CD8-positive, alpha-beta memory T cell (primary cell): ENCODE measurements around the gene SH2D7. TPM values are rescaled to one million over a fixed set of nuclear protein-coding genes. Genes with fewer than 3 reads are reported as not detected.

Source experiments
- CTCF ChIA-PET: fragments of 350-600 bp; sonication (Branson Sonifier 250); formaldehyde crosslinking; loops from one replicate; lab custom pipeline; 2021; ENCODE audit warnings: antibody characterized with exemption; lab: Charles Lee
- POLR2A ChIA-PET: fragments of 350-600 bp; sonication (Branson Sonifier 250); formaldehyde crosslinking; loops from one replicate; lab custom pipeline; 2021; ENCODE audit warnings: antibody characterized with exemption; lab: Charles Lee
- DNase-seq, 5 donors: peaks; one replicate each; pipeline versions ENCODE4 v3.0.0 to v3.0.0-alpha.2; 2020 to 2022; ENCODE audit warnings: mixed read lengths in 1 of 5
- H3K27ac ChIP-seq: one replicate; pipeline ENCODE4 v1.7.0; 2013; ENCODE audit warnings: low read depth, mild to moderate bottlenecking, low read length, moderate library complexity
- H3K27me3 ChIP-seq: 2 replicates; pipeline ENCODE4 v1.7.0; 2013; ENCODE audit warnings: low read length, mild to moderate bottlenecking; ENCODE audit not compliant: insufficient read depth, poor library complexity, severe bottlenecking
- H3K36me3 ChIP-seq: 2 replicates; pipeline ENCODE4 v1.7.0; 2013; ENCODE audit warnings: mild to moderate bottlenecking, low read length, moderate library complexity; ENCODE audit not compliant: insufficient read depth
- H3K4me1 ChIP-seq: 2 replicates; pipeline ENCODE4 v1.7.0; 2013; ENCODE audit warnings: mild to moderate bottlenecking, low read length, moderate library complexity; ENCODE audit not compliant: insufficient read depth
- H3K4me3 ChIP-seq: 2 replicates; pipeline ENCODE4 v1.7.0; 2013; ENCODE audit warnings: mild to moderate bottlenecking, low read length
- H3K9me3 ChIP-seq: 2 replicates; pipeline ENCODE4 v1.7.0; 2013; ENCODE audit warnings: mild to moderate bottlenecking, low read length
- H3K27ac Mint-ChIP-seq, 8 donors: one replicate each; pipeline ENCODE4 v1.8.0; 2020 to 2021; ENCODE audit warnings: mixed read lengths in 8 of 8, mild to moderate bottlenecking in 6 of 8, inconsistent platforms in 3 of 8, moderate library complexity in 3 of 8
- H3K27me3 Mint-ChIP-seq, 2 donors: one replicate each; pipeline ENCODE4 v1.8.0; 2020 to 2021; ENCODE audit warnings: mixed read lengths in 2 of 2, mild to moderate bottlenecking in 1 of 2, moderate library complexity in 1 of 2
- H3K36me3 Mint-ChIP-seq, 3 donors: one replicate each; pipeline ENCODE4 v1.8.0; 2020 to 2021; ENCODE audit warnings: mixed read lengths in 3 of 3, inconsistent platforms in 1 of 3, mild to moderate bottlenecking in 1 of 3
- H3K4me1 Mint-ChIP-seq, 3 donors: one replicate each; pipeline ENCODE4 v1.8.0; 2020 to 2021; ENCODE audit warnings: mixed read lengths in 3 of 3, inconsistent platforms in 1 of 3, mild to moderate bottlenecking in 1 of 3
- H3K4me3 Mint-ChIP-seq, 7 donors: one replicate each; pipeline ENCODE4 v1.8.0; 2020 to 2021; ENCODE audit warnings: mixed read lengths in 7 of 7, mild to moderate bottlenecking in 6 of 7, moderate library complexity in 4 of 7, inconsistent platforms in 2 of 7
- H3K9me3 Mint-ChIP-seq, 5 donors: one replicate each; pipeline ENCODE4 v1.8.0; 2020 to 2022; ENCODE audit warnings: mixed read lengths in 5 of 5, mild to moderate bottlenecking in 3 of 5, moderate library complexity in 2 of 5, inconsistent platforms in 1 of 5
- polyA plus RNA-seq: library from polyadenylated mRNA; unstranded; fragments of 300-500 nt; fragmentation: Illumina TruSeq; gene quantifications from one replicate; pipeline ENCODE4 v1.2.3, GENCODE V29; 2021
- total RNA-seq, 2 experiments: library from RNA; stranded (reverse); gene quantifications; one replicate each; pipeline ENCODE4 v1.2.3, GENCODE V29; 2021

The SH2D7 gene
- total and polyA plus RNA-seq, 3 experiments from 2014 or later, result not detected

GRCh38 chr15:78073046-78073787, 19.1 kb upstream of the SH2D7 start:
- H3K4me3 ChIP-seq, result peak overlapping the region; percentile 8
- POLR2A ChIA-PET, result interaction anchor here (1.2 to 3.6 kb wide), 2 partner anchors 23 to 39 kb away, joined by 3 to 9 read pairs; no protein-coding TSS in a partner anchor
- H3K9me3 ChIP-seq, result no peaks in the 10 kb centered on the region
- H3K36me3 ChIP-seq, result no peaks in the 10 kb centered on the region
- H3K4me3 Mint-ChIP-seq, result peak overlapping the region; percentile 29 to 79 (median 61)
- H3K4me1 Mint-ChIP-seq, result peaks cover 51 to 62% (median 55%) of the 10 kb centered on the region in 3 donors
- H3K27me3 ChIP-seq, result no peaks in the 10 kb centered on the region
- H3K4me1 ChIP-seq, result peaks cover 71% of the 10 kb centered on the region
- CTCF ChIA-PET, result interaction anchor here (0.8 to 3.3 kb wide), 7 partner anchors 14 to 54 kb away, joined by 3 to 15 read pairs (median 4); no protein-coding TSS in a partner anchor
- no peak overlapping the region for H3K27ac ChIP-seq
- H3K27ac Mint-ChIP-seq, result peak overlapping the region; percentile 64 to 95 (median 82)
- H3K36me3 Mint-ChIP-seq, result peaks cover 0 to 21% (median 5%) of the 10 kb centered on the region in 3 donors
- H3K27me3 Mint-ChIP-seq, result peaks cover 0 to 1% of the 10 kb centered on the region in 2 donors
- no peak for DNase-seq
- H3K9me3 Mint-ChIP-seq, result no peaks in the 10 kb centered on the region

GRCh38 chr15:78075490-78076230, 16.7 kb upstream of the SH2D7 start:
- ChIA-PET POLR2A (interaction anchor here (1.1 to 1.3 kb wide), 2 partner anchors 26 to 41 kb away, joined by 4 to 7 read pairs; no protein-coding TSS in a partner anchor), CTCF (interaction anchor here (1.0 to 2.9 kb wide), 7 partner anchors 14 to 116 kb away, joined by 3 to 8 read pairs (median 3); no protein-coding TSS in a partner anchor)
- H3K4me1 Mint-ChIP-seq, result peaks cover 54 to 69% (median 56%) of the 10 kb centered on the region in 3 donors
- Histone ChIP-seq H3K27me3 (no peaks in the 10 kb centered on the region), H3K9me3 (no peaks in the 10 kb centered on the region), H3K36me3 (no peaks in the 10 kb centered on the region), H3K27ac (no peak overlapping the region), H3K4me1 (peaks cover 48% of the 10 kb centered on the region), H3K4me3 (peak overlapping the region; percentile 79)
- H3K27me3 Mint-ChIP-seq, result no peaks in the 10 kb centered on the region
- peak overlapping the region; percentile 80 to 99 (median 97) for H3K27ac Mint-ChIP-seq
- peaks cover 0 to 21% (median 5%) of the 10 kb centered on the region in 3 donors for H3K36me3 Mint-ChIP-seq
- H3K4me3 Mint-ChIP-seq, result peak overlapping the region; percentile 95 to 100 (median 99)
- H3K9me3 Mint-ChIP-seq, result no peaks in the 10 kb centered on the region
- peak in 1 of 5 donors; percentile 43 for DNase-seq

GRCh38 chr15:78076231-78077052, 15.9 kb upstream of the SH2D7 start:
- Histone ChIP-seq H3K27ac (peak overlapping the region; percentile 72), H3K4me3 (peak overlapping the region; percentile 79), H3K4me1 (peaks cover 41% of the 10 kb centered on the region), H3K9me3 (no peaks in the 10 kb centered on the region), H3K27me3 (no peaks in the 10 kb centered on the region), H3K36me3 (no peaks in the 10 kb centered on the region)
- Mint-ChIP-seq H3K36me3 (peaks cover 0 to 19% (median 5%) of the 10 kb centered on the region in 3 donors), H3K27ac (peak overlapping the region; percentile 95 to 99 (median 98)), H3K4me1 (peaks cover 51 to 64% (median 53%) of the 10 kb centered on the region in 3 donors), H3K27me3 (no peaks in the 10 kb centered on the region), H3K4me3 (peak overlapping the region; percentile 95 to 100 (median 99)), H3K9me3 (no peaks in the 10 kb centered on the region)
- CTCF ChIA-PET, result interaction anchor here (1.0 to 2.9 kb wide), 8 partner anchors 14 to 117 kb away, joined by 3 to 8 read pairs (median 3); no protein-coding TSS in a partner anchor
- peak in 1 of 5 donors; percentile 33 for DNase-seq
- POLR2A ChIA-PET, result interaction anchor here (1.1 to 1.5 kb wide), 4 partner anchors 8 to 42 kb away, joined by 4 to 7 read pairs (median 6); no protein-coding TSS in a partner anchor

- peak within 1 kb of the TSS; percentile 72 for H3K27ac ChIP-seq
- H3K36me3 Mint-ChIP-seq, result peaks cover 0 to 18% (median 5%) of the 10 kb centered on the region in 3 donors
- peaks cover 33% of the 10 kb centered on the region for H3K4me1 ChIP-seq
- no peaks in the 10 kb centered on the region for H3K36me3 ChIP-seq
- POLR2A ChIA-PET, result interaction anchor here (0.6 to 1.5 kb wide), 4 partner anchors 9 to 360 kb away, joined by 3 to 7 read pairs (median 4); partner anchors contain the start of gene IREB2
- no peaks in the 10 kb centered on the region for H3K27me3 ChIP-seq
- CTCF ChIA-PET, result interaction anchor here (0.6 to 2.9 kb wide), 11 partner anchors 8 to 42 kb away, joined by 3 to 9 read pairs (median 4); no protein-coding TSS in a partner anchor
- peak; percentile 63 to 80 (median 67) for DNase-seq
- no peaks in the 10 kb centered on the region for H3K27me3 Mint-ChIP-seq
- peak within 1 kb of the TSS; percentile 95 to 100 (median 99) for H3K4me3 Mint-ChIP-seq
- H3K4me3 ChIP-seq, result peak within 1 kb of the TSS; percentile 79
- peaks cover 44 to 58% (median 45%) of the 10 kb centered on the region in 3 donors for H3K4me1 Mint-ChIP-seq
- no peaks in the 10 kb centered on the region for H3K9me3 ChIP-seq
- H3K9me3 Mint-ChIP-seq, result no peaks in the 10 kb centered on the region
- H3K27ac Mint-ChIP-seq, result peak within 1 kb of the TSS; percentile 95 to 99 (median 98)
These were observed 15.1 kb upstream of the SH2D7 start, which contains the start of gene TBC1D2B for GRCh38 chr15:78077053-78077870. Gene TBC1D2B, minus strand, starts transcription at chr15:78077711. Its CDS starts 59 bp downstream, at chr15:78077652.

GRCh38 chr15:78077871-78078210, 14.5 kb upstream of the SH2D7 start:
- ChIA-PET CTCF (interaction anchor here (0.6 to 1.5 kb wide), 9 partner anchors 9 to 31 kb away, joined by 3 to 9 read pairs (median 3); no protein-coding TSS in a partner anchor), POLR2A (interaction anchor here (0.6 to 1.5 kb wide), 4 partner anchors 10 to 360 kb away, joined by 3 to 7 read pairs (median 4); partner anchors contain the start of gene IREB2)
- peaks cover 0 to 18% (median 5%) of the 10 kb centered on the region in 3 donors for H3K36me3 Mint-ChIP-seq
- DNase-seq, result no peak
- H3K27ac Mint-ChIP-seq, result peak overlapping the region; percentile 82 to 96 (median 90)
- no peaks in the 10 kb centered on the region for H3K27me3 ChIP-seq
- H3K9me3 Mint-ChIP-seq, result no peaks in the 10 kb centered on the region
- H3K27ac ChIP-seq, result no peak overlapping the region
- no peaks in the 10 kb centered on the region for H3K36me3 ChIP-seq
- H3K4me3 ChIP-seq, result peak overlapping the region; percentile 45
- H3K4me3 Mint-ChIP-seq, result peak overlapping the region; percentile 84 to 100 (median 90)
- H3K9me3 ChIP-seq, result no peaks in the 10 kb centered on the region
- H3K4me1 ChIP-seq, result peaks cover 27% of the 10 kb centered on the region
- no peaks in the 10 kb centered on the region for H3K27me3 Mint-ChIP-seq
- H3K4me1 Mint-ChIP-seq, result peaks cover 39 to 53% (median 39%) of the 10 kb centered on the region in 3 donors

GRCh38 chr15:78079298-78080087, 12.9 kb upstream of the SH2D7 start:
- POLR2A ChIA-PET, result interaction anchor here (1.4 kb wide), 1 partner anchor 32 kb away, joined by 3 read pairs; no protein-coding TSS in a partner anchor
- H3K9me3 Mint-ChIP-seq, result no peaks in the 10 kb centered on the region
- no peaks in the 10 kb centered on the region for H3K27me3 ChIP-seq
- H3K4me3 ChIP-seq, result no peak overlapping the region
- peak overlapping the region in 5 of 7 donors; percentile 20 to 84 (median 31) for H3K4me3 Mint-ChIP-seq
- no peaks in the 10 kb centered on the region for H3K36me3 ChIP-seq
- H3K27me3 Mint-ChIP-seq, result no peaks in the 10 kb centered on the region
- DNase-seq, result peak in 1 of 5 donors; percentile 38
- peaks cover 23 to 44% (median 29%) of the 10 kb centered on the region in 3 donors for H3K4me1 Mint-ChIP-seq
- H3K9me3 ChIP-seq, result no peaks in the 10 kb centered on the region
- CTCF ChIA-PET, result interaction anchor here (1.1 to 1.4 kb wide), 3 partner anchors 11 to 80 kb away, joined by 4 to 5 read pairs (median 4); no protein-coding TSS in a partner anchor
- H3K4me1 ChIP-seq, result peaks cover 20% of the 10 kb centered on the region
- H3K27ac ChIP-seq, result no peak overlapping the region
- H3K27ac Mint-ChIP-seq, result peak overlapping the region in 5 of 8 donors; percentile 36 to 79 (median 50)
- peaks cover 0 to 15% (median 2%) of the 10 kb centered on the region in 3 donors for H3K36me3 Mint-ChIP-seq
